ENCODE results near the gene GUCA1A.

DNA sequence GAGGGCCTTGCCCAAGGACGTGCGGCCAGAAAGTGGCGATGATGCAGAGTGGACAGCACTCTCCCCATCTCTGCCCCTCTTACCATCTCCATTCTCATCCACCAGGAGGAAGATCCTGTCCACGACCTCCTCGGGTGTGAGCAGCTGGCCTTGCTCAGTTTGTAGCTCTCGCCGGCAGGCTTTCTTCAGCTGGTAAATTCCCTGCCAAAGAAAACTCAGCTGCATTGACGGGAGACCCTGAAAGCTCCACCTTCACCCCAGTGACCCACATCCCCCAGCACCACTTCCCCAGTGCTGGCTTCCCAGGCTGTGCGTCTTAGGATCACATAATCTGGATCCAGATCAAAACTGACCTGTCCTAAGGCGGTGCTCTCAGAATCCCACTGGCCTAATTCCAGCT, 12.4 kb downstream of the GUCA1A start:
- TF ChIP-seq, protein P1, sequence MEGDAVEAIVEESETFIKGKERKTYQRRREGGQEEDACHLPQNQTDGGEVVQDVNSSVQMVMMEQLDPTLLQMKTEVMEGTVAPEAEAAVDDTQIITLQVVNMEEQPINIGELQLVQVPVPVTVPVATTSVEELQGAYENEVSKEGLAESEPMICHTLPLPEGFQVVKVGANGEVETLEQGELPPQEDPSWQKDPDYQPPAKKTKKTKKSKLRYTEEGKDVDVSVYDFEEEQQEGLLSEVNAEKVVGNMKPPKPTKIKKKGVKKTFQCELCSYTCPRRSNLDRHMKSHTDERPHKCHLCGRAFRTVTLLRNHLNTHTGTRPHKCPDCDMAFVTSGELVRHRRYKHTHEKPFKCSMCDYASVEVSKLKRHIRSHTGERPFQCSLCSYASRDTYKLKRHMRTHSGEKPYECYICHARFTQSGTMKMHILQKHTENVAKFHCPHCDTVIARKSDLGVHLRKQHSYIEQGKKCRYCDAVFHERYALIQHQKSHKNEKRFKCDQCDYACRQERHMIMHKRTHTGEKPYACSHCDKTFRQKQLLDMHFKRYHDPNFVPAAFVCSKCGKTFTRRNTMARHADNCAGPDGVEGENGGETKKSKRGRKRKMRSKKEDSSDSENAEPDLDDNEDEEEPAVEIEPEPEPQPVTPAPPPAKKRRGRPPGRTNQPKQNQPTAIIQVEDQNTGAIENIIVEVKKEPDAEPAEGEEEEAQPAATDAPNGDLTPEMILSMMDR (IDR thresholded peaks at IDR 0.05 in 2 of 3, conservative IDR thresholded peaks at IDR 0.05 in 1 of 3; ENCODE audit: borderline replicate concordance in 1 of 3, insufficient read depth in 1 of 3, low read depth in 2 of 3, low read length in 2 of 3), result no peak
- TF ChIP-seq ATF3 (IDR thresholded peaks at IDR 0.05), result no peak
- no peak for TF ChIP-seq MAX (IDR thresholded peaks at IDR 0.05)
- TF ChIP-seq YY1 (IDR thresholded peaks at IDR 0.05; ENCODE audit: extremely low read depth, insufficient replicate concordance, low read depth, low read length), result no peak
- no peak for TF ChIP-seq EZH2 (IDR thresholded peaks at IDR 0.05)
